ENCODE results near the gene NADK2.
"Not testable (repeated sequence)": the region's sequence is repeated elsewhere in the genome, so short reads cannot be mapped to it uniquely, and the experiment has no call there.

Gene NADK2, protein sequence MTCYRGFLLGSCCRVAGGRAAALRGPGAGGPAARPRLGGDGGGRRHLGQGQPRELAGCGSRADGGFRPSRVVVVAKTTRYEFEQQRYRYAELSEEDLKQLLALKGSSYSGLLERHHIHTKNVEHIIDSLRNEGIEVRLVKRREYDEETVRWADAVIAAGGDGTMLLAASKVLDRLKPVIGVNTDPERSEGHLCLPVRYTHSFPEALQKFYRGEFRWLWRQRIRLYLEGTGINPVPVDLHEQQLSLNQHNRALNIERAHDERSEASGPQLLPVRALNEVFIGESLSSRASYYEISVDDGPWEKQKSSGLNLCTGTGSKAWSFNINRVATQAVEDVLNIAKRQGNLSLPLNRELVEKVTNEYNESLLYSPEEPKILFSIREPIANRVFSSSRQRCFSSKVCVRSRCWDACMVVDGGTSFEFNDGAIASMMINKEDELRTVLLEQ

GRCh38 chr5:36241631-36242533, at the start of gene NADK2:
TSS of gene NADK2 (minus strand) at chr5:36241925. CDS start at chr5:36241798, 127 bp downstream.
- peak; percentile 90 for DNase-seq (ENCODE audit: low read depth)

DNA sequence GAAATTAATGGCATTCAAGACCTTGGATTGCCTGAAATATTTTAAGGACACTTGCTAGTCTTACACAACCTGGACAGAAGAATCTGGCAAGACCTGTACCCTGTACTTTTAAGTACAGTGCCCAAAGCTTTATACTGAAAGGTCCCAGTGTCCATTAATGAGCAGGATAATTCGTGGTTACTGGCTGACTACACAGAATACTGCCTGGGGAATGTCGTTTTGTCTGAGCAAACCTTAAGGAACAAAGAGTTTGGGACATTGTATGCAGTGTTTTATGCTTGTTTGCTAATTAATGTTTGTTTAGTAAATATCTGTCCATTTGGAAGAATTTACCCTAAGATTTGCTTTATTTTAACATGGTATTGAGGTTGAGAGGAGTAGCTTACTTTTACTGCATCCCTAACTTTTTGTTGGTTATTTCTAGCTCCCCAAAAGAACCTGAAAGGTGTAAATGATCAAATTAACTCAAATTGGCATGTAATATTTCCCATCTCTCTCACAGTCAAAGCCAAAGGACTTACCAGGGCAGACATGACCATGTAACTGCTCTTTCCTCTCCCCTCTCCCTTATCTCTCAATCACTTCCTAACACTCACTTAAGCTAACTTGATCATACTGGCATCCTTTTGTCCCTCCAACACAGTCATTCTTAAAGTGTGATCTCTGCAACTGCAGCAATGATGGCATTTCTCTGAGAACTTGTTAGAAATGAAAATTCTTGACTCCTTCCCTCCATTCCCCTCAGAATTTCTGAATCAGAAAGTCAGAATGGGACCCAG, 44.3 kb upstream of the NADK2 start:
- DNase-seq (ENCODE audit: low read depth): no peak

DNA sequence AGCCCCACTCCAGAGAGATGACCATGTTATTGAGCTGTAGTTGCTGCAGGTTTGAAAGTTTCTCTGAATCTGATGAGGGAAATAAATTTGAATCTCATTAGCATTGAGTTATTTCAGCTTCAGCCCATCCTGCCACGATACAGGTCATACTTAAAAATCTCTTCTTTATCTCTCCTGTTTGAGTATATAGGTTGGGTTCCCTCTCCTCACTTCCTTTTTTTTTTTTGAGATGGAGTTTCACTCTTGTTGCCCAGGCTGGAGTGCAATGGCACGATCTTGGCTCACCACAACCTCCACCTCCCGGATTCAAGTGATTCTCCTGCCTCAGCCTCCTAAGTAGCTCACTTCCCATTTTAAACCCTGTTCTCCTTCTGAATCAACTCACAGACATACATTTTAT, 42.0 kb upstream of the NADK2 start:
- not testable (repeated sequence) for DNase-seq (ENCODE audit: low read depth)

- no peak for DNase-seq (ENCODE audit: low read depth)
Observed at GRCh38 chr5:36281626-36282025, 39.9 kb upstream of the NADK2 start.

- no peak for DNase-seq (ENCODE audit: low read depth)
Observed at GRCh38 chr5:36279054-36279698, 37.5 kb upstream of the NADK2 start.

DNA sequence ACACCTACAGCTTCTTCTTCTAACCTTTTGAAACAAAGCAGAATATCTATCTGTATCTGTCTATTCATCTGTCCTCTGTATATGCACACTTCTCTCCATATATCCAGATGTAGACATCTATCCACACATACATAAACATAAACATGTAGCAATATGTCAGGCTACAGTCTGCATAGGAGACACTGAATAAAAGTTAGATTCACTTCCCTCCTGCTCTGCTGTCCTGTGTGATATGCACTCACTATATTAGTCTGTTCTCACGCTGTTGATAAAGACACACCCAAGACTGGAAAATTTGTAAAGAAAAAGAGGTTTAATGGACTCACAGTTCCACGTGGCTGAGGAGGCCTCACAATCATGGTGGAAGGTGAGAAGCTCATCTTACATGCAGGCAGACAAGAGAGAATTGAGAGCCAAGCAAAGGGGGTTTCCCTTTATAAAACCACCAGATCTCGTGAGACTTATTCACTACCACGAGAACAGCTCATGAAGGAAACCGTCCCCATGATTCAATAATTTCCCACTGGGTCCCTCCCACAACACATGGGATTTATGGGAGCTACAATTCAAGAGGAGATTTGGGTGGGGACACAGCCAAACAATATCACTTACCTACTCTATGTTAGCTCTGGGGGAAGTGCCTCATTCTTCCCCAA, 35.9 kb upstream of the NADK2 start:
- no peak for DNase-seq (ENCODE audit: low read depth)

GRCh38 chr5:36276864-36277263, 35.1 kb upstream of the NADK2 start:
- DNase-seq (ENCODE audit: low read depth): no peak

GRCh38 chr5:36273809-36274526, 32.2 kb upstream of the NADK2 start:
- no peak for DNase-seq (ENCODE audit: low read depth)

DNA sequence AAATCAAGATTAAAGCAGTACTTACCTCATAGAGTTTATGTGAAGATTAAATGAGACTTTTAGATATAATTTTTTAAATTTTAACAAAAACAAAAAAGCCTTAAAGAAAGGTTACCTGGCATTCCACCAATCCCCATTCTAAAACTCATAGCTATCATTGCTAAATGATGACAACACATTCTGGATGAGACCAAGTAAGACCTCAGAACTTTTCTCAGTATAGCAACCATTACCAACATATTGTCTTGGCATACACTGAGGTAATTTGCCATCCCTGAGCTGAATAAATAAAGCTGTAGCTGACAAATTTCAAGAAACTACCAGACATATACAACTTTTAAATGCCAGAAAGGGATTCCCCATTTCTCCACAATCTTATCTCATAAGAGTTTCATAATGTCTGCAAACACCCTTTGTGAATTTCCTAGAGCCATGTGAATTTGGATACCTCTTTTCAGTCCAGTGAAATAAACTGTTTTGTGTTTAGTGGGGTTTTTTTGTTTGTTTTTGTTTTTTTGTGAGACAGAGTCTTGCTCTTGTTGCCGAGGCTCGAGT, 30.5 kb upstream of the NADK2 start:
- no peak for DNase-seq (ENCODE audit: low read depth)

DNA sequence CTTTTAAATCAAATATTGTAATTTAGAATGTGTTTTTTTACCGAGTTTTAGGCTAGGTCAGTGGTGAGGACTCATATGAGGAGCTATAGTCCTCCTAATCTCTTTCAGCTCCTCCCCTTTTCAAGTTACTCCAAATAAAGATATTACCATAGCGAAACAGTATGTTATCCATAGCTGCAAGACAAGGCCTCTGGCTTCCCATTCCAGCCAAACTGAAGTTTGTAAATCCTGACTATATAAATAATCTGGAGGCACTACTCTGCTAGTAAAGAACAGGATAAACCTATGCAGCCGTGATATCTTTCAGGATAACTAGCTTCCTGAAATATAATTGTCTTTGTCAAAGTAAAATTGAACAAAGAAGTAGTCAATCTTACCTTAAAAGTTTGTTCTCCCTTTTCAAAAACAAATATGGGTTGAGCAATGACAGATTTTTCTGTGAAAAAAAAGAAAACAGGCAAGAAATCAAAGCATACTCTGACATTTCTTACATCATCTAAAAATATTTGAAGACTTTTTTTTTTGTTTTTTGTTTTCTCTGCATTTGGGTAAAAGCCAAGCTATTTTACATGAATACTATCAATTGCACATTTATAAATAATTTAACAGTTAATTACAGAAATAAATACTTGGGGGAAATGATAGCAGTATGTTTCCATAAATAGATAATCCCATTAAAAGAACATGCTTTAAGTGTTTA, 29.3 kb upstream of the NADK2 start:
- DNase-seq (ENCODE audit: low read depth): no peak

- no peak for DNase-seq (ENCODE audit: low read depth)
Observed at GRCh38 chr5:36270175-36270574, 28.4 kb upstream of the NADK2 start.

- no peak for DNase-seq (ENCODE audit: low read depth)
Observed at GRCh38 chr5:36269478-36269877, 27.8 kb upstream of the NADK2 start.

- DNase-seq (ENCODE audit: low read depth): no peak
Observed at GRCh38 chr5:36267905-36268304, 26.2 kb upstream of the NADK2 start.

- no peak for DNase-seq (ENCODE audit: low read depth)
Observed at GRCh38 chr5:36264202-36264760, 22.6 kb upstream of the NADK2 start.

DNA sequence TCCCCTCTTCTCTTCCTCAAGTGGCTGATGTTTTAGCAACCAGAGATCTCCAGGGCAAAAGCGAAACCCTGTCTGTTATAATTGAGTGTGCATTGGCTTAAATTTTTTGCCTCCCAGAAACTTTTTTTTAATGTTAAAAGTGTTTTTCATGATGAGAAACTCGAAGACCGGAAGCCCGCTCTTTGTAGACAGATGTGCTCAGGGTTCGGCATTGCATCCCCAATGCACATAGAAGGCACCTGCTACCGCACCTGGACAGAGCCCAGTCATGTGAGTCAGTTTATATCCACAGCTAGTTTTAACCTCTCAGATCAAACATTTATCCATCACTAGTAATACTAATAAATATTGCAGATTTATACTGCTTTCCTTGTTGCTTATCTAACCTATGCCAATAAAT, 19.5 kb upstream of the NADK2 start:
- DNase-seq (ENCODE audit: low read depth): no peak

DNA sequence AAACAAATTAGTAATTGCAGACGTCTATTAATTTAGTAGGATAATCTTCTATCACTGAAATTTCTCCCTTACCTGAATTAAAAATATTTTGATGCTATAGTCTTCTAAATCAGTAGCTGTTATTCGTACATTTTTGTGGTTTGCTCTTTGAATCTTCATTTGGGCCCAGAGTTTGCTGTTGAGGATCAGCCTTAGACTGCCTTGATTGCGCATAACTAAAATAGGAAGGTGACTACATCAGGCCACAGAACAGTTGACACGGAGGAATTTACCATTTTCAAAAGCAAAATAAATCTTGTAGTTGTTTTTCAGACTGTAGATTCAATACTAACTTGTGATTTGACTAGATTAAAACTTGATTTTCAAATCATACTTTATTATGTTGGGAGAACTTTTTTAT, 11.8 kb upstream of the NADK2 start:
- DNase-seq (ENCODE audit: low read depth): no peak

- DNase-seq (ENCODE audit: low read depth): no peak
Observed at GRCh38 chr5:36252722-36253365, 11.1 kb upstream of the NADK2 start.

DNA sequence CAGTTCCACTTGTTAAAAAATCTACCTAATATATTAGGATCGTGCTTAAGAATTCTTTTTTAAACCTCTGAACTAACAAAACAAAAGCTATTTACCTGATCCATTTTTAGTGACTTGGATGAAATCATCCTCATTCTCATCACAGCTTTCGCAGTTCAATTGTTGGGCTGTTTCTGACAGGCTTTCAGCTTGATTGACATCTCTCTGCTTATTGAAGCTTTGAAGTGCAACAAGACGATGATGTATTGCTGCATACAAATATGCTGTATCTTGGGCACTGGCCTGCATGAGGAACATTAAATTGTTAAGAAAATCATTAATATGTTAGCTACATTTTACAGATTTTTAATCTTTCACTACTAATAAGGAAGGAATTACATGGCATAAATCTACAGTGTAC, 9.5 kb upstream of the NADK2 start:
- DNase-seq (ENCODE audit: low read depth): no peak

GRCh38 chr5:36250427-36250826, 8.7 kb upstream of the NADK2 start:
- DNase-seq (ENCODE audit: low read depth): no peak
